Activated T-cell treated with anti-CD3 and anti-CD28 coated beads for 4 hours (primary cell): ENCODE results near the gene CYB5RL.

ENCODE experiments used
- DNase-seq: peaks from one replicate; pipeline ENCODE4 v3.0.0-alpha.2; 2020

Gene CYB5RL

DNA sequence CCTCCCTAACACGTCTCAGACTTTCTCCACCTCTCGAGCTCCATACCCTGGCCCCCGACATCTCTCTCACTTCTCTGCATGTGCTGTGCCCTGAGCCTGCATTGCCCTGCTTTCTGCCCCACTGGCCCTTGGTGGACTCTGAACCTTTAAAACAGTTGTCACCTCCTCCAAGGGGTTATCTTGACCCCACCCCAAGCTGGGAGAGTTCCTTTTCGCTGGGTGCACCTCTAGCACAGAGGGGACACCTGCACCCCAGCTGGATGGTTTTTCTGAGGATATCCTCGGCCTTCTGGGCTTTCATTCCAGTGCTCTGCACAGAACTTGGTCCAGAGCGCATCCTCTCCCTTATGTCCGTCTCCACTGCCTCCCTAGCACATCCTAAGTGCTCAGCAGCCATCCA lies 42.8 kb downstream of the CYB5RL start:
- DNase-seq = no peak

DNA sequence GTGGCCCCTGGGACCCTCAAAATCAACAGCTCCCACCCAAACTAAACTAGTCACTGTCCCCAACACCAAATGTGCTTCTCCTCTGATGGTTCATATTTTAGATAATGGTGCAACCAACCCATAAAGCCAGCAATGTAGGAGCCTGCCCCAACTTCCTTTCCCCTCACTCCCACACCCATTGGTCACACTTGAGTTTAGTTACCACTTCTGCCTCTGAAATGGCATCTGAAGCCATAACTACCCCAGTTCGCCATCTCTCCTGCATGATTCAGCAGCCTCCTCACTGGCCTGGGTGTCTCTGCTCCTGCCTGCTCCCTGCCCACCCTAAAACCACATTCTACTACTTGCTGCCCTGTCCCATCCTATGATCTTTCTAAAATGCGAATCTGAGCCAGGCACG lies 43.6 kb downstream of the CYB5RL start:
- no peak for DNase-seq

DNA sequence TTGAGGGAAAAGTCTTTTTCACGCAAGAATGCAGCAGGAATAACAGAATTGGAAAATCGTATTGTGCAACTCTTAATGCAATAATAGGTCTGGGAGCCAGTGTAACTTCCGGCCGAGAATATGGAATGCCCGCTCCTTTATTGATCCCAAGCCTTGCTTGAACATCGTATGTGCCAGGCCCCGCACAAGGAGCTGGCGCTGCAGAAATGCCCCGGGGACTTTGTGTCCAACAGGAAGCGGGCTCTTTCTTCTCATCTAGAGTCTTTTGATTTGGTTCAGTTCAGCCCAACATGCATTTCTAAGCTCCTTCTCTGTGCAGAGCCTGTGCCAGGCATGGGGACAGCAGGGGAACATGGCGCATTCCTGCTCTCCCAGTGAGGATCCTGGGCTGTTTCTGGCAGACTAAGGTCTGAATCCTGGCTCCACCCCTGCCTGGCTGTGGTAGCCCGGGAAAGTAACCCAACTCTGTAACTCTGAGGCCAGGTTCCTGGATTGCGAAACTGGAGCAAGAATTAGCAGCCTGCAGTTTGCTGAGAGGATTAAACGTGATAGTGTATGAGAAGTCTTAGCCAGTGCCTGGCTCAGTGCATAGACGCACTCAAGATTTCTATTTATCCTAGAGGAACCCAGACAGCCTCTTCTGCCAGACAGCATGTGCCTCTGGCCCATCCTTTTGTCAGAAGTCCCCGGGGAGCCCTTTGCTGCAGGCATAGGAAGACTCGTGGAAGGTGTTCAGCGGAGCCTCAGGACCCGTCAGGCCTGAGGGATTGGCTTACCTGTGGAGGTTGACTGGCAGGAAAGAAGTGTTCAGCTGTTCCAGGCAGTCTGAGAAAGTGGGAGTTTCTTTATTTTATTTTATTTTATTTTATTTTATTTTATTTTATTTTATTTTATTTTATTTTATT lies 46.0 kb downstream of the CYB5RL start:
- DNase-seq = no peak

DNA sequence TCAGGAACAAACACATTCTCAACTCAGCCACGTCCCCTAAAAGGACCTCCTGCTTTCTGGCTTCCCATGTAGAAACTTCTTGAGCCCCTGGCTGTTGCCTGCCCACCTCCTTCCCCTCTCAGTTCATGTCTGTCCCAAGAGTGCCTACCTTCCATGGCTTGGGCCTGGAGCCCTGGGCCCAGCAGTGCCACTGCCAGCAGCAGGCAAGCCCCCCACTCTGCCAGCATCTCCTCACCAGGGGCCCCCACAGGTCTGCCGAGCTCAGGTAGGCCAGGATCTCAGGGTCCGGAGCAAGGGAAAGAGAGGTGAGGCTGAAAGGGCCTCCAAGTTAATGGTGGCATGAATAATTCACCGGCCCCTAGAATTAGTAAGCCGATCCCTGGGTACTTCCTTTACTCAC lies 47.1 kb downstream of the CYB5RL start, which contains the start of gene CDCP2:
Gene CDCP2, minus strand, starts transcription at position 305 of the 400 bp plus-strand sequence. Its CDS starts 78 bp downstream, at position 227.
- no peak for DNase-seq

DNA sequence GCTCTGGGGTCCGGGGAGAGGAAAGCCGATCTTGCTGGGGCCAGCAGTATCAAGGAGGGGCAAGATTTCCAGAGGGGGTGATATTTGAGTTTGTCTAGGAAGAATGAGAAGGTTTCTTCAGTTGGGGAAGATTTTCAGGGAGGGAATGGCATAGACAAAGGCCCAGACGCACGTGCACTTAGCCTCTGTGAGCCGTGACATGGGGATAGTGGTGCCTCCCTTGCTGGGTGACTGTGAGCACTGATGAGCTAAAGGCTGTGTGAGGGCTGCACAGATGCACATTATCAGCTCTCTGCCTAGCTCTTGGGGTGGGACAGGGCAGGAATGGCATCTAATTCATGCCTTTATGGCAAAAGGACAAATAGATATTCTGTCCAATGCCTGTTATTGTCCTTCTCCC lies 48.8 kb downstream of the CYB5RL start:
- DNase-seq = no peak
